ENCODE data around the gene SCNN1G. TPM values are rescaled to one million over a fixed set of nuclear protein-coding genes. Genes with fewer than 3 reads are reported as not detected.

The SCNN1G gene
- total and polyA plus RNA-seq, 2 of the 13 experiments (the other 11 are each of a cell fraction or from before 2014, with no cell fraction given), result not detected

DNA sequence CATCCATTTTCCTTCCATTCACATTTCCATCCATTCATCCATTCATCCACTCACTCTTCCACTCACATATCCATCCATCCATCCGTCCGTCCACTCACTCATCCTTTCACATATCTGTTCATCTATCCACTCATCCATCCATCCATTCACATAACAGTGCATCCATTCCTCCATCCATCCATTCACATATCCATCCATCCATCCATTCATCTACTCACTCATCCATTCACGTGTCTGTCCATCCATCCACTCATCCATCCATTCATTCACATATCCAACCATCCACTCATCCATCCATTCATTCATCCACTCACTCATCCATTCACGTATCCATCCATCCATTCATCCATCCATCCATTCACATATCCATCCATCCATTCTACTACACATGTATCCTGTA, 42.6 kb downstream of the SCNN1G start (continued):
- TF ChIP-seq, protein P1, sequence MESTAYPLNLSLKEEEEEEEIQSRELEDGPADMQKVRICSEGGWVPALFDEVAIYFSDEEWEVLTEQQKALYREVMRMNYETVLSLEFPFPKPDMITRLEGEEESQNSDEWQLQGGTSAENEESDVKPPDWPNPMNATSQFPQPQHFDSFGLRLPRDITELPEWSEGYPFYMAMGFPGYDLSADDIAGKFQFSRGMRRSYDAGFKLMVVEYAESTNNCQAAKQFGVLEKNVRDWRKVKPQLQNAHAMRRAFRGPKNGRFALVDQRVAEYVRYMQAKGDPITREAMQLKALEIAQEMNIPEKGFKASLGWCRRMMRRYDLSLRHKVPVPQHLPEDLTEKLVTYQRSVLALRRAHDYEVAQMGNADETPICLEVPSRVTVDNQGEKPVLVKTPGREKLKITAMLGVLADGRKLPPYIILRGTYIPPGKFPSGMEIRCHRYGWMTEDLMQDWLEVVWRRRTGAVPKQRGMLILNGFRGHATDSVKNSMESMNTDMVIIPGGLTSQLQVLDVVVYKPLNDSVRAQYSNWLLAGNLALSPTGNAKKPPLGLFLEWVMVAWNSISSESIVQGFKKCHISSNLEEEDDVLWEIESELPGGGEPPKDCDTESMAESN (CRISPR knock-in tag; conservative IDR thresholded peaks at IDR 0.05), result no peak
- no peak for TF ChIP-seq PTBP1 (IDR thresholded peaks at IDR 0.05; ENCODE audit: low read depth, low read length, poor library complexity, severe bottlenecking)
- TF ChIP-seq FOXK2 (IDR thresholded peaks at IDR 0.05), result peak; percentile 30; the same call in 1 of the 2 replicates
- TF ChIP-seq SMAD9 (CRISPR knock-in tag; IDR thresholded peaks at IDR 0.05), result no peak
- TF ChIP-seq ZBTB7A (CRISPR knock-in tag; IDR thresholded peaks at IDR 0.05), result no peak
- no peak for TF ChIP-seq MEIS1 (CRISPR knock-in tag; IDR thresholded peaks at IDR 0.05; ENCODE audit: borderline replicate concordance)
- peak; percentile 58; the same call in 1 of the 2 replicates for TF ChIP-seq LCORL (IDR thresholded peaks at IDR 0.05)
- TF ChIP-seq LCORL (CRISPR knock-in tag; IDR thresholded peaks at IDR 0.05), result no peak
- TF ChIP-seq ZFP41 (CRISPR knock-in tag; IDR thresholded peaks at IDR 0.05; ENCODE audit: borderline replicate concordance), result no peak
- 0 out of 2 replicates have a peak, but pooled peaks have one; percentile 40 for TF ChIP-seq ZNF207 (IDR thresholded peaks at IDR 0.05; ENCODE audit: borderline replicate concordance)
- TF ChIP-seq, protein P2, sequence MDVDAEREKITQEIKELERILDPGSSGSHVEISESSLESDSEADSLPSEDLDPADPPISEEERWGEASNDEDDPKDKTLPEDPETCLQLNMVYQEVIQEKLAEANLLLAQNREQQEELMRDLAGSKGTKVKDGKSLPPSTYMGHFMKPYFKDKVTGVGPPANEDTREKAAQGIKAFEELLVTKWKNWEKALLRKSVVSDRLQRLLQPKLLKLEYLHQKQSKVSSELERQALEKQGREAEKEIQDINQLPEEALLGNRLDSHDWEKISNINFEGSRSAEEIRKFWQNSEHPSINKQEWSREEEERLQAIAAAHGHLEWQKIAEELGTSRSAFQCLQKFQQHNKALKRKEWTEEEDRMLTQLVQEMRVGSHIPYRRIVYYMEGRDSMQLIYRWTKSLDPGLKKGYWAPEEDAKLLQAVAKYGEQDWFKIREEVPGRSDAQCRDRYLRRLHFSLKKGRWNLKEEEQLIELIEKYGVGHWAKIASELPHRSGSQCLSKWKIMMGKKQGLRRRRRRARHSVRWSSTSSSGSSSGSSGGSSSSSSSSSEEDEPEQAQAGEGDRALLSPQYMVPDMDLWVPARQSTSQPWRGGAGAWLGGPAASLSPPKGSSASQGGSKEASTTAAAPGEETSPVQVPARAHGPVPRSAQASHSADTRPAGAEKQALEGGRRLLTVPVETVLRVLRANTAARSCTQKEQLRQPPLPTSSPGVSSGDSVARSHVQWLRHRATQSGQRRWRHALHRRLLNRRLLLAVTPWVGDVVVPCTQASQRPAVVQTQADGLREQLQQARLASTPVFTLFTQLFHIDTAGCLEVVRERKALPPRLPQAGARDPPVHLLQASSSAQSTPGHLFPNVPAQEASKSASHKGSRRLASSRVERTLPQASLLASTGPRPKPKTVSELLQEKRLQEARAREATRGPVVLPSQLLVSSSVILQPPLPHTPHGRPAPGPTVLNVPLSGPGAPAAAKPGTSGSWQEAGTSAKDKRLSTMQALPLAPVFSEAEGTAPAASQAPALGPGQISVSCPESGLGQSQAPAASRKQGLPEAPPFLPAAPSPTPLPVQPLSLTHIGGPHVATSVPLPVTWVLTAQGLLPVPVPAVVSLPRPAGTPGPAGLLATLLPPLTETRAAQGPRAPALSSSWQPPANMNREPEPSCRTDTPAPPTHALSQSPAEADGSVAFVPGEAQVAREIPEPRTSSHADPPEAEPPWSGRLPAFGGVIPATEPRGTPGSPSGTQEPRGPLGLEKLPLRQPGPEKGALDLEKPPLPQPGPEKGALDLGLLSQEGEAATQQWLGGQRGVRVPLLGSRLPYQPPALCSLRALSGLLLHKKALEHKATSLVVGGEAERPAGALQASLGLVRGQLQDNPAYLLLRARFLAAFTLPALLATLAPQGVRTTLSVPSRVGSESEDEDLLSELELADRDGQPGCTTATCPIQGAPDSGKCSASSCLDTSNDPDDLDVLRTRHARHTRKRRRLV (CRISPR knock-in tag; IDR thresholded peaks at IDR 0.05), result no peak
- TF ChIP-seq, protein P3, sequence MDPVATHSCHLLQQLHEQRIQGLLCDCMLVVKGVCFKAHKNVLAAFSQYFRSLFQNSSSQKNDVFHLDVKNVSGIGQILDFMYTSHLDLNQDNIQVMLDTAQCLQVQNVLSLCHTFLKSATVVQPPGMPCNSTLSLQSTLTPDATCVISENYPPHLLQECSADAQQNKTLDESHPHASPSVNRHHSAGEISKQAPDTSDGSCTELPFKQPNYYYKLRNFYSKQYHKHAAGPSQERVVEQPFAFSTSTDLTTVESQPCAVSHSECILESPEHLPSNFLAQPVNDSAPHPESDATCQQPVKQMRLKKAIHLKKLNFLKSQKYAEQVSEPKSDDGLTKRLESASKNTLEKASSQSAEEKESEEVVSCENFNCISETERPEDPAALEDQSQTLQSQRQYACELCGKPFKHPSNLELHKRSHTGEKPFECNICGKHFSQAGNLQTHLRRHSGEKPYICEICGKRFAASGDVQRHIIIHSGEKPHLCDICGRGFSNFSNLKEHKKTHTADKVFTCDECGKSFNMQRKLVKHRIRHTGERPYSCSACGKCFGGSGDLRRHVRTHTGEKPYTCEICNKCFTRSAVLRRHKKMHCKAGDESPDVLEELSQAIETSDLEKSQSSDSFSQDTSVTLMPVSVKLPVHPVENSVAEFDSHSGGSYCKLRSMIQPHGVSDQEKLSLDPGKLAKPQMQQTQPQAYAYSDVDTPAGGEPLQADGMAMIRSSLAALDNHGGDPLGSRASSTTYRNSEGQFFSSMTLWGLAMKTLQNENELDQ (CRISPR knock-in tag; IDR thresholded peaks at IDR 0.05; ENCODE audit: borderline replicate concordance), result no peak
- TF ChIP-seq HOXA9 (CRISPR knock-in tag; IDR thresholded peaks at IDR 0.05; ENCODE audit: borderline replicate concordance), result no peak
- no peak for TF ChIP-seq MYNN (CRISPR knock-in tag; IDR thresholded peaks at IDR 0.05; ENCODE audit: low read depth)
- TF ChIP-seq EED (CRISPR knock-in tag; IDR thresholded peaks at IDR 0.05), result no peak
- TF ChIP-seq ZNF224 (CRISPR knock-in tag; IDR thresholded peaks at IDR 0.05), result no peak
- no peak for TF ChIP-seq SPEN (CRISPR knock-in tag; IDR thresholded peaks at IDR 0.05; ENCODE audit: low read depth)
- peak; percentile 82 for TF ChIP-seq ZNF282 (IDR thresholded peaks at IDR 0.05; ENCODE audit: partially characterized antibody)
- no peak for TF ChIP-seq ZNF703 (CRISPR knock-in tag; IDR thresholded peaks at IDR 0.05; ENCODE audit: borderline replicate concordance)
- TF ChIP-seq HOXD1 (CRISPR knock-in tag; IDR thresholded peaks at IDR 0.05), result no peak
- 0 out of 2 replicates have a peak, but pooled peaks have one; percentile 45 for TF ChIP-seq FOXA1 (IDR thresholded peaks at IDR 0.05)
- no peak for TF ChIP-seq FOXA1 (CRISPR knock-in tag; IDR thresholded peaks at IDR 0.05)

Measured in HepG2 (cell line).